GM10248 (cell line): Measurements from ENCODE around the gene RTF1.

ENCODE experiments used
- CTCF ChIA-PET: fragments of 300-600 bp; sonication (Branson Sonifier 250); formaldehyde crosslinking; extraction: SDS; loops from one replicate; lab custom pipeline; 2021; ENCODE audit warnings: antibody characterized with exemption; lab: Yijun Ruan, JAX
- POLR2A ChIA-PET: fragments of 350-650 bp; sonication (Branson Sonifier 250); formaldehyde crosslinking; extraction: SDS; loops from one replicate; lab custom pipeline; 2020; ENCODE audit warnings: antibody characterized with exemption; lab: Yijun Ruan, JAX
- DNase-seq: peaks from one replicate; pipeline ENCODE4 v3.0.0; 2012; ENCODE audit errors: extremely low spot score
- CTCF ChIP-seq: IDR thresholded peaks from 2 replicates; pipeline ENCODE4 v1.5.1; 2012; ENCODE audit warnings: mild to moderate bottlenecking, low read depth; ENCODE audit errors: extremely low read depth, missing control alignments, control extremely low read depth

Gene RTF1

GRCh38 chr15:41523097-41523496 lies 106.2 kb downstream of the RTF1 start:
- no peak for DNase-seq
- ChIA-PET POLR2A (no interaction called here), CTCF (no interaction called here)
- no peak for TF ChIP-seq CTCF

- DNase-seq, result no peak
- ChIA-PET CTCF (interaction anchor here (1.7 kb wide), 1 partner anchor 27 kb away, joined by 5 read pairs; no protein-coding TSS in a partner anchor), POLR2A (no interaction called here)
- TF ChIP-seq CTCF, result no peak
Measured at GRCh38 chr15:41530363-41530956, 113.6 kb downstream of the RTF1 start.
